TTC549 (cell line): Measurements from ENCODE around the gene CPEB4.

ENCODE experiments used
- FAIRE-seq: peaks from 2 replicates; lab custom pipeline; 2012; peaks lifted over from hg19 to GRCh38; lab: Jason Lieb, UNC

The CPEB4 gene

GRCh38 chr5:173916233-173916632 lies 28.1 kb downstream of the CPEB4 start:
- FAIRE-seq, result no peak

- peak; percentile 57 for FAIRE-seq
These were observed 29.9 kb downstream of the CPEB4 start for GRCh38 chr5:173917788-173918786.

- no peak for FAIRE-seq
These were observed 31.3 kb downstream of the CPEB4 start for GRCh38 chr5:173919443-173919842.

GRCh38 chr5:173920024-173920753 lies 32.0 kb downstream of the CPEB4 start:
- no peak for FAIRE-seq

GRCh38 chr5:173920866-173921555 lies 32.9 kb downstream of the CPEB4 start:
- no peak for FAIRE-seq

- FAIRE-seq, result no peak
These were observed 34.4 kb downstream of the CPEB4 start for GRCh38 chr5:173922527-173922926.

- FAIRE-seq, result no peak
These were observed 35.3 kb downstream of the CPEB4 start for GRCh38 chr5:173923218-173924095.

GRCh38 chr5:173924899-173925298 lies 36.8 kb downstream of the CPEB4 start:
- FAIRE-seq, result no peak

GRCh38 chr5:173925449-173926071 lies 37.4 kb downstream of the CPEB4 start:
- no peak for FAIRE-seq

- FAIRE-seq, result no peak
These were observed 38.2 kb downstream of the CPEB4 start for GRCh38 chr5:173926359-173926758.

GRCh38 chr5:173928871-173929574 lies 40.9 kb downstream of the CPEB4 start:
- FAIRE-seq, result no peak

GRCh38 chr5:173932695-173933139 lies 44.6 kb downstream of the CPEB4 start:
- no peak for FAIRE-seq

GRCh38 chr5:173933901-173934300 lies 45.8 kb downstream of the CPEB4 start:
- FAIRE-seq, result no peak

GRCh38 chr5:173935396-173935795 lies 47.2 kb downstream of the CPEB4 start:
- FAIRE-seq, result no peak

GRCh38 chr5:173940269-173940668 lies 52.1 kb downstream of the CPEB4 start:
- FAIRE-seq, result no peak

- no peak for FAIRE-seq
These were observed 53.0 kb downstream of the CPEB4 start for GRCh38 chr5:173941102-173941501.

- no peak for FAIRE-seq
These were observed 53.7 kb downstream of the CPEB4 start for GRCh38 chr5:173941758-173942401.

- FAIRE-seq, result no peak
These were observed 56.4 kb downstream of the CPEB4 start for GRCh38 chr5:173944511-173944910.

- FAIRE-seq, result no peak
These were observed 57.0 kb downstream of the CPEB4 start for GRCh38 chr5:173945160-173945559.

GRCh38 chr5:173946323-173946722 lies 58.2 kb downstream of the CPEB4 start:
- FAIRE-seq, result no peak
